ENCODE measurements around the gene TCERG1L.

Gene TCERG1L

GRCh38 chr10:131227163-131227740, 84.3 kb downstream of the TCERG1L start:
- no peaks in the 10 kb centered on the region for H3K27me3 ChIP-seq (replicated peaks; ENCODE audit: control insufficient read depth, insufficient read depth, low read length)
- DNase-seq (ENCODE audit: extremely low read depth, insufficient read length) = no peak
- no peaks in the 10 kb centered on the region for H3K36me3 ChIP-seq (ENCODE audit: control insufficient read depth, insufficient read depth, low read length)
- H3K4me3 ChIP-seq (replicated peaks; ENCODE audit: low read depth, low read length) = no peak overlapping the region
- no peak for TF ChIP-seq CTCF (IDR thresholded peaks at IDR 0.05; ENCODE audit: insufficient read depth, low read length, poor library complexity, severe bottlenecking)

GRCh38 chr10:131226446-131227162, 84.9 kb downstream of the TCERG1L start:
- Histone ChIP-seq H3K36me3 (ENCODE audit: control insufficient read depth, insufficient read depth, low read length) (no peaks in the 10 kb centered on the region), H3K4me3 (replicated peaks; ENCODE audit: low read depth, low read length) (no peak overlapping the region), H3K27me3 (replicated peaks; ENCODE audit: control insufficient read depth, insufficient read depth, low read length) (no peaks in the 10 kb centered on the region)
- no peak for TF ChIP-seq CTCF (IDR thresholded peaks at IDR 0.05; ENCODE audit: insufficient read depth, low read length, poor library complexity, severe bottlenecking)
- no peak for DNase-seq (ENCODE audit: extremely low read depth, insufficient read length)

- DNase-seq (ENCODE audit: extremely low read depth, insufficient read length) = no peak
- no peaks in the 10 kb centered on the region for H3K36me3 ChIP-seq (ENCODE audit: control insufficient read depth, insufficient read depth, low read length)
- H3K27me3 ChIP-seq (replicated peaks; ENCODE audit: control insufficient read depth, insufficient read depth, low read length) = no peaks in the 10 kb centered on the region
- TF ChIP-seq CTCF (IDR thresholded peaks at IDR 0.05; ENCODE audit: insufficient read depth, low read length, poor library complexity, severe bottlenecking) = no peak
- no peak overlapping the region for H3K4me3 ChIP-seq (replicated peaks; ENCODE audit: low read depth, low read length)
Observed at GRCh38 chr10:131224106-131224505, 87.4 kb downstream of the TCERG1L start.

- Histone ChIP-seq H3K4me3 (replicated peaks; ENCODE audit: low read depth, low read length) (no peak overlapping the region), H3K27me3 (replicated peaks; ENCODE audit: control insufficient read depth, insufficient read depth, low read length) (no peaks in the 10 kb centered on the region), H3K36me3 (ENCODE audit: control insufficient read depth, insufficient read depth, low read length) (no peaks in the 10 kb centered on the region)
- no peak for DNase-seq (ENCODE audit: extremely low read depth, insufficient read length)
- TF ChIP-seq CTCF (IDR thresholded peaks at IDR 0.05; ENCODE audit: insufficient read depth, low read length, poor library complexity, severe bottlenecking) = no peak
Observed at GRCh38 chr10:131223422-131223821, 88.1 kb downstream of the TCERG1L start.

- H3K27me3 ChIP-seq (replicated peaks; ENCODE audit: control insufficient read depth, insufficient read depth, low read length) = no peaks in the 10 kb centered on the region
- no peak for DNase-seq (ENCODE audit: extremely low read depth, insufficient read length)
- no peak overlapping the region for H3K4me3 ChIP-seq (replicated peaks; ENCODE audit: low read depth, low read length)
- no peak for TF ChIP-seq CTCF (IDR thresholded peaks at IDR 0.05; ENCODE audit: insufficient read depth, low read length, poor library complexity, severe bottlenecking)
- no peaks in the 10 kb centered on the region for H3K36me3 ChIP-seq (ENCODE audit: control insufficient read depth, insufficient read depth, low read length)
Observed at GRCh38 chr10:131222986-131223385, 88.5 kb downstream of the TCERG1L start.
